CD14-positive monocyte (primary cell): Measurements from ENCODE around the gene TEX54. TPM values are rescaled to one million over a fixed set of nuclear protein-coding genes. Genes with fewer than 3 reads are reported as not detected.

Source experiments
- DNase-seq, 3 donors: peaks; one replicate each; pipeline ENCODE4 v3.0.0-alpha.2; 2011 to 2022
- H2AFZ ChIP-seq: 2 replicates; pipeline ENCODE4 v1.6.0; 2012; ENCODE audit warnings: mild to moderate bottlenecking, low read depth, low read length, inconsistent platforms; ENCODE audit not compliant: insufficient read depth, poor library complexity, severe bottlenecking
- H3K27ac ChIP-seq, 2 donors: 1 replicate in 1 of 2; 2 replicates in 1 of 2; pipeline ENCODE4 v1.5.1; 2012 to 2013; ENCODE audit warnings: low read length in 2 of 2, control low read depth in 1 of 2, inconsistent platforms in 1 of 2, low read depth in 1 of 2, mild to moderate bottlenecking in 1 of 2
- H3K27me3 ChIP-seq, 2 donors: one replicate each; pipeline versions ENCODE4 v1.6.0 to v1.6.1; 2011 to 2013; ENCODE audit warnings: low read length in 2 of 2; ENCODE audit not compliant: control insufficient read depth in 2 of 2, insufficient read depth in 2 of 2
- H3K36me3 ChIP-seq, 2 donors: replicated peaks in 1 of 2; 1 replicate in 1 of 2; 2 replicates in 1 of 2; pipeline versions ENCODE4 v1.5.1 to v1.6.1; 2012 to 2013; ENCODE audit warnings: low read length in 2 of 2, control low read depth in 1 of 2, inconsistent platforms in 1 of 2, mild to moderate bottlenecking in 1 of 2; ENCODE audit not compliant: insufficient read depth in 2 of 2, control insufficient read depth in 1 of 2
- H3K4me1 ChIP-seq, 2 donors: 1 replicate in 1 of 2; 2 replicates in 1 of 2; pipeline versions ENCODE4 v1.5.1 to v1.6.1; 2012 to 2013; ENCODE audit warnings: low read length in 2 of 2, control low read depth in 1 of 2, inconsistent platforms in 1 of 2, mild to moderate bottlenecking in 1 of 2, moderate library complexity in 1 of 2; ENCODE audit not compliant: insufficient read depth in 2 of 2, control insufficient read depth in 1 of 2
- H3K4me2 ChIP-seq: replicated peaks from 2 replicates; pipeline ENCODE3; 2012; ENCODE audit warnings: low read length, moderate library complexity, mild to moderate bottlenecking; ENCODE audit not compliant: poor library complexity, severe bottlenecking; ENCODE audit errors: extremely low read depth
- H3K4me3 ChIP-seq, 3 experiments: fragments of 200-600 bp in 1 of 3; sonication (generic) in 1 of 3; replicated peaks in 1 of 3; 1 replicate in 2 of 3; 2 replicates in 1 of 3; pipeline ENCODE4 v1.5.1; 2011 to 2013; ENCODE audit warnings: low read length in 3 of 3, mild to moderate bottlenecking in 3 of 3, control low read depth in 2 of 3, low read depth in 2 of 3, inconsistent platforms in 1 of 3, moderate library complexity in 1 of 3
- H3K79me2 ChIP-seq: 2 replicates; pipeline ENCODE4 v1.6.0; 2012; ENCODE audit warnings: mild to moderate bottlenecking, control low read depth, inconsistent platforms, low read length, moderate library complexity; ENCODE audit not compliant: insufficient read depth
- H3K9ac ChIP-seq: 2 replicates; pipeline ENCODE4 v1.6.0; 2017; ENCODE audit warnings: low read length, mild to moderate bottlenecking; ENCODE audit not compliant: insufficient read depth, poor library complexity, severe bottlenecking
- H3K9me3 ChIP-seq, 2 donors: replicated peaks in 1 of 2; 1 replicate in 1 of 2; 2 replicates in 1 of 2; pipeline versions ENCODE4 v1.5.1 to v1.6.1; 2012 to 2013; ENCODE audit warnings: low read length in 2 of 2, control low read depth in 1 of 2; ENCODE audit not compliant: control insufficient read depth in 1 of 2, insufficient read depth in 1 of 2
- H4K20me1 ChIP-seq: 2 replicates; pipeline ENCODE4 v1.6.0; 2012; ENCODE audit warnings: mild to moderate bottlenecking, low read length, control low read depth, moderate library complexity; ENCODE audit not compliant: insufficient read depth
- H3K27ac Mint-ChIP-seq, 7 donors: one replicate each; pipeline ENCODE4 v1.8.0; 2020; ENCODE audit warnings: mild to moderate bottlenecking in 7 of 7, mixed read lengths in 7 of 7, moderate library complexity in 6 of 7, inconsistent platforms in 2 of 7
- H3K27me3 Mint-ChIP-seq, 3 donors: one replicate each; pipeline ENCODE4 v1.8.0; 2021 to 2022; ENCODE audit warnings: low read depth in 3 of 3, mild to moderate bottlenecking in 3 of 3, mixed read lengths in 3 of 3, moderate library complexity in 3 of 3, inconsistent platforms in 1 of 3
- H3K36me3 Mint-ChIP-seq, 2 donors: one replicate each; pipeline ENCODE4 v1.8.0; 2020; ENCODE audit warnings: mixed read lengths in 2 of 2, inconsistent platforms in 1 of 2, mild to moderate bottlenecking in 1 of 2
- H3K4me1 Mint-ChIP-seq: one replicate; pipeline ENCODE4 v1.8.0; 2020; ENCODE audit warnings: mild to moderate bottlenecking, mixed read lengths
- H3K4me3 Mint-ChIP-seq, 2 donors: one replicate each; pipeline ENCODE4 v1.8.0; 2020; ENCODE audit warnings: mild to moderate bottlenecking in 2 of 2, mixed read lengths in 2 of 2, moderate library complexity in 1 of 2
- H3K9me3 Mint-ChIP-seq, 7 donors: one replicate each; pipeline ENCODE4 v1.8.0; 2020 to 2022; ENCODE audit warnings: mixed read lengths in 7 of 7, mild to moderate bottlenecking in 6 of 7, moderate library complexity in 6 of 7, inconsistent platforms in 2 of 7
- CTCF ChIP-seq: fragments of 200-600 bp; IDR thresholded peaks from one replicate; pipeline ENCODE4 v1.8.0; 2022; ENCODE audit warnings: antibody characterized with exemption, mild to moderate bottlenecking
- WGBS: methylation state at CpG from one replicate; pipeline ENCODE4 v1.1.5; 2013; ENCODE audit warnings: missing lambda C conversion rate; ENCODE audit not compliant: insufficient coverage; 5-methylcytosine and 5-hydroxymethylcytosine counted together
- intact Hi-C, 2 donors: fragments of 100-400 bp; cut with micrococcal nuclease; formaldehyde crosslinking; loops; one replicate each; pipeline versions ENCODE4 v1.15.0 to v1.15.1; 2023
- polyA plus RNA-seq, 3 donors: library from polyadenylated mRNA; depleted of rRNA in 1 of 3; unstranded in 2 of 3; stranded (reverse) in 1 of 3; fragments of 300-500 nt in 2 of 3; fragments of >200 nt in 1 of 3; fragmentation: Illumina TruSeq in 2 of 3; gene quantifications; 1 replicate in 2 of 3; 2 replicates in 1 of 3; pipeline ENCODE4 v1.2.3, GENCODE V29; 2012 to 2021

The TEX54 gene
- polyA plus RNA-seq, 3 donors = 0.74 TPM; not detected in 2

GRCh38 chr11:62791501-62792201 is 41.0 kb downstream of the TEX54 start, which contains the start of gene TMEM223:
TSS of gene TMEM223 (minus strand) at chr11:62792006. CDS start at chr11:62791994, 12 bp downstream.
- peak within 1 kb of the TSS; percentile 77 to 78 for H3K27ac ChIP-seq
- peak within 1 kb of the TSS; percentile 76 for H3K9ac ChIP-seq
- H3K4me1 Mint-ChIP-seq = peaks cover 43% of the 10 kb centered on the region
- H3K4me1 ChIP-seq = peaks cover 27 to 57% of the 10 kb centered on the region in 2 donors
- peak within 1 kb of the TSS; percentile 83 to 89 for H3K4me3 Mint-ChIP-seq
- no peaks in the 10 kb centered on the region for H3K9me3 ChIP-seq
- DNase-seq = peak; percentile 70 to 75 (median 72)
- H4K20me1 ChIP-seq = peaks cover 52% of the 10 kb centered on the region
- H3K27ac Mint-ChIP-seq = peak within 1 kb of the TSS; percentile 82 to 95 (median 92)
- WGBS = under 1% methylated on average over 51 of the region's 58 CpGs
- peaks cover 53 to 64% of the 10 kb centered on the region in 2 donors for H3K36me3 Mint-ChIP-seq
- peaks cover 62 to 68% of the 10 kb centered on the region in 2 donors for H3K36me3 ChIP-seq
- no peaks in the 10 kb centered on the region for H3K27me3 Mint-ChIP-seq
- TF ChIP-seq CTCF = no peak
- no peaks in the 10 kb centered on the region for H3K27me3 ChIP-seq
- intact Hi-C loops = no loop called here
- no peaks in the 10 kb centered on the region for H3K9me3 Mint-ChIP-seq
- peak within 1 kb of the TSS; percentile 45 to 91 (median 84) for H3K4me3 ChIP-seq
- H3K4me2 ChIP-seq = peak within 1 kb of the TSS; percentile 78
- H2AFZ ChIP-seq = peak within 1 kb of the TSS; percentile 65
- H3K79me2 ChIP-seq = peaks cover 84% of the 10 kb centered on the region

GRCh38 chr11:62789576-62789975 is 43.1 kb downstream of the TEX54 start:
- Histone ChIP-seq H3K4me2 (no peak overlapping the region), H3K27ac (peak overlapping the region in 1 of 2 donors; percentile 77)
- no peak for DNase-seq

More at GRCh38 chr11:62789576-62789975, 43.1 kb downstream of the TEX54 start:
- H3K27me3 ChIP-seq = no peaks in the 10 kb centered on the region
- H4K20me1 ChIP-seq = peaks cover 32% of the 10 kb centered on the region
- peaks cover 41 to 48% of the 10 kb centered on the region in 2 donors for H3K36me3 ChIP-seq
- 100% methylated on average over 1 of the region's 3 CpGs for whole genome bisulfite sequencing
- H3K9me3 ChIP-seq = no peaks in the 10 kb centered on the region
- H2AFZ ChIP-seq = no peak overlapping the region
- H3K36me3 Mint-ChIP-seq = peaks cover 33 to 43% of the 10 kb centered on the region in 2 donors
- no peak overlapping the region for H3K4me3 ChIP-seq
- TF ChIP-seq CTCF = no peak
- peaks cover 35 to 66% of the 10 kb centered on the region in 2 donors for H3K4me1 ChIP-seq
- H3K9me3 Mint-ChIP-seq = no peaks in the 10 kb centered on the region
- H3K79me2 ChIP-seq = peaks cover 78% of the 10 kb centered on the region
- H3K4me3 Mint-ChIP-seq = no peak overlapping the region
- peaks cover 51% of the 10 kb centered on the region for H3K4me1 Mint-ChIP-seq
- H3K27ac Mint-ChIP-seq = peak overlapping the region in 6 of 7 donors; percentile 55 to 90 (median 80)
- no peaks in the 10 kb centered on the region for H3K27me3 Mint-ChIP-seq
- H3K9ac ChIP-seq = no peak overlapping the region
- intact Hi-C loops = loop anchor here (5.0 to 10.0 kb wide), 3 partner anchors 43 to 195 kb away; partner anchors contain the start of genes STX5 (in 1 of the 2), TEX54 (in 1 of the 2) and TUT1 (in 1 of the 2)
